Activated CD4-positive, alpha-beta T cell treated with anti-CD3 and anti-CD28 coated beads, Interleukin-2, amount 50 U/mL, for 1 hour (primary cell): ENCODE measurements around the gene UBE4B.
"Not testable (repeated sequence)": the region's sequence is repeated elsewhere in the genome, so short reads cannot be mapped to it uniquely, and the experiment has no call there.

ENCODE experiments used
- DNase-seq: peaks from one replicate; pipeline ENCODE4 v3.0.0-alpha.2; 2020

UBE4B gene

GRCh38 chr1:10032590-10033358 is at the start of gene UBE4B:
Gene UBE4B, plus strand, starts transcription at chr1:10032958. Its CDS starts 713 bp downstream, at chr1:10033671.
- DNase-seq: peak; percentile 98

- no peak for DNase-seq
Observed at GRCh38 chr1:9984253-9984652, 48.5 kb upstream of the UBE4B start.

- no peak for DNase-seq
Observed at GRCh38 chr1:9985001-9985400, 47.8 kb upstream of the UBE4B start.

- DNase-seq: no peak
Observed at GRCh38 chr1:9989773-9990172, 43.0 kb upstream of the UBE4B start.

- DNase-seq: no peak
Observed at GRCh38 chr1:9990944-9991343, 41.8 kb upstream of the UBE4B start.

GRCh38 chr1:9992910-9993309 is 39.8 kb upstream of the UBE4B start:
- no peak for DNase-seq

GRCh38 chr1:9993561-9994075 is 39.1 kb upstream of the UBE4B start:
- DNase-seq: no peak

GRCh38 chr1:9996624-9997582 is 35.9 kb upstream of the UBE4B start, which contains the start of gene RBP7:
Gene RBP7, plus strand, starts transcription at chr1:9997228. Its CDS starts 31 bp downstream, at chr1:9997259.
- peak; percentile 7 for DNase-seq

GRCh38 chr1:10001016-10001665 is 31.6 kb upstream of the UBE4B start:
- no peak for DNase-seq

GRCh38 chr1:10005248-10005647 is 27.5 kb upstream of the UBE4B start:
- not testable (repeated sequence) for DNase-seq

- DNase-seq: no peak
Observed at GRCh38 chr1:10007169-10007568, 25.6 kb upstream of the UBE4B start.

- DNase-seq: no peak
Observed at GRCh38 chr1:10014016-10014415, 18.7 kb upstream of the UBE4B start.

- no peak for DNase-seq
Observed at GRCh38 chr1:10019561-10019960, 13.2 kb upstream of the UBE4B start.

- no peak for DNase-seq
Observed at GRCh38 chr1:10020086-10020485, 12.7 kb upstream of the UBE4B start.

GRCh38 chr1:10020678-10021077 is 12.1 kb upstream of the UBE4B start:
- not testable (repeated sequence) for DNase-seq

- not testable (repeated sequence) for DNase-seq
Observed at GRCh38 chr1:10021992-10022391, 10.8 kb upstream of the UBE4B start.

GRCh38 chr1:10022656-10023055 is 10.1 kb upstream of the UBE4B start:
- no peak for DNase-seq

- DNase-seq: no peak
Observed at GRCh38 chr1:10025354-10025753, 7.4 kb upstream of the UBE4B start.

GRCh38 chr1:10027027-10027426 is 5.7 kb upstream of the UBE4B start:
- DNase-seq: no peak

GRCh38 chr1:10028956-10029500 is 3.7 kb upstream of the UBE4B start:
- not testable (repeated sequence) for DNase-seq

GRCh38 chr1:10031461-10031860 is 1.3 kb upstream of the UBE4B start:
- no peak for DNase-seq

- DNase-seq: no peak
Observed at GRCh38 chr1:10033359-10033845, 644 bp downstream of the UBE4B start.
